Panc1 (cell line): ENCODE results near the gene RRAGC. TPM values are rescaled to one million over a fixed set of nuclear protein-coding genes. Genes with fewer than 3 reads are reported as not detected.

ENCODE experiments used
- ATAC-seq: fragments of 200-7000 bp; cut with Tn5 transposase; 2 replicates; pipeline ENCODE4 v1.9.1; 2020; ENCODE audit warnings: mild to moderate bottlenecking, moderate library complexity
- BruUV-seq: library from RNA; stranded (reverse); fragments of 400-500 nt; replicated peaks from 2 replicates; lab custom pipeline; 2021; lab: Mats Ljungman, UMichigan
- CTCF ChIA-PET: fragments of 300-600 bp; sonication (Branson Sonifier 250); formaldehyde crosslinking; loops from one replicate; lab custom pipeline; 2022; ENCODE audit warnings: antibody characterized with exemption; lab: Charles Lee
- POLR2A ChIA-PET: fragments of 300-600 bp; sonication (Branson Sonifier 250); formaldehyde crosslinking; loops from one replicate; lab custom pipeline; 2022; ENCODE audit warnings: antibody characterized with exemption; lab: Charles Lee
- DNase-seq: peaks from one replicate; pipeline ENCODE4 v3.0.0-alpha.2; 2010; ENCODE audit warnings: low read depth, low spot score
- H3K27ac ChIP-seq: 2 replicates; pipeline ENCODE4 v1.5.1; 2011; ENCODE audit warnings: mild to moderate bottlenecking, low read length, inconsistent platforms
- H3K27me3 ChIP-seq: fragments of 200-500 bp; sonication (Bioruptor generic); 2 replicates; pipeline ENCODE4 v1.6.0; 2014; ENCODE audit warnings: low read length, inconsistent platforms; ENCODE audit not compliant: control insufficient read depth, insufficient read depth
- H3K36me3 ChIP-seq: fragments of 200-500 bp; sonication (Bioruptor generic); 2 replicates; pipeline ENCODE4 v1.5.1; 2014; ENCODE audit warnings: inconsistent platforms, mild to moderate bottlenecking, low read length, moderate library complexity; ENCODE audit not compliant: control insufficient read depth, insufficient read depth
- H3K4me1 ChIP-seq: 2 replicates; pipeline ENCODE4 v1.5.1; 2011; ENCODE audit warnings: inconsistent platforms, mild to moderate bottlenecking, low read length, moderate library complexity; ENCODE audit not compliant: control insufficient read depth, insufficient read depth
- H3K4me3 ChIP-seq, 2 experiments: 2 replicates each; pipeline ENCODE4 v1.5.1; 2011 to 2012; ENCODE audit warnings: low read depth in 2 of 2, low read length in 2 of 2, mild to moderate bottlenecking in 2 of 2, inconsistent platforms in 1 of 2, moderate library complexity in 1 of 2
- H3K9me3 ChIP-seq: fragments of 200-500 bp; sonication (Bioruptor generic); 2 replicates; pipeline ENCODE4 v1.5.1; 2014; ENCODE audit warnings: low read depth, mild to moderate bottlenecking, inconsistent platforms, low read length, moderate library complexity; ENCODE audit not compliant: control insufficient read depth, insufficient read depth
- CTCF ChIP-seq: fragments of 450-650 bp; IDR thresholded peaks from 2 replicates; pipeline ENCODE4 v1.5.1; 2017; ENCODE audit warnings: mild to moderate bottlenecking
- POLR2AphosphoS5 ChIP-seq: IDR thresholded peaks from 2 replicates; pipeline ENCODE4 v1.6.1; 2012; ENCODE audit warnings: mild to moderate bottlenecking, low read depth, low read length, moderate library complexity
- REST ChIP-seq, 2 experiments: IDR thresholded peaks; 2 replicates each; pipeline ENCODE4 v1.6.1; 2011 to 2012; ENCODE audit warnings: low read depth in 2 of 2, control low read depth in 1 of 2, low read length in 1 of 2, mild to moderate bottlenecking in 1 of 2, moderate library complexity in 1 of 2; ENCODE audit not compliant: insufficient read depth in 1 of 2
- SIN3A ChIP-seq: IDR thresholded peaks from 2 replicates; pipeline ENCODE4 v1.6.1; 2012; ENCODE audit warnings: low read depth, mild to moderate bottlenecking, low read length, moderate library complexity, borderline replicate concordance; ENCODE audit not compliant: insufficient read depth
- TCF7L2 ChIP-seq: IDR thresholded peaks from 2 replicates; pipeline ENCODE4 v1.6.1; 2011; ENCODE audit warnings: mild to moderate bottlenecking, low read depth, low read length, inconsistent platforms
- in situ Hi-C: cut with HindIII; loops from 2 replicates; pipeline ENCODE4 v1.10.0; 2016; ENCODE audit warnings: low sequenced_read_pairs, low pct_unique_long_range_greater_than_20kb
- intact Hi-C: fragments of 100-400 bp; cut with micrococcal nuclease; formaldehyde crosslinking; loops from one replicate; pipeline ENCODE4 v1.10.0; 2022; ENCODE audit not compliant: unreplicated experiment
- total RNA-seq: library from RNA; stranded (reverse); gene quantifications from one replicate; pipeline ENCODE4 v1.2.1, GENCODE V29; 2021; ENCODE audit not compliant: unreplicated experiment

Gene RRAGC
- total RNA-seq, 1 experiment from 2014 or later, result 44.3 TPM

GRCh38 chr1:38860454-38860795 is 853 bp upstream of the RRAGC start:
- Histone ChIP-seq H3K4me3 (peak overlapping the region; percentile 84 to 100), H3K36me3 (peaks cover 25% of the 10 kb centered on the region), H3K27me3 (no peaks in the 10 kb centered on the region), H3K27ac (peak overlapping the region; percentile 89), H3K4me1 (peaks cover 10% of the 10 kb centered on the region), H3K9me3 (no peaks in the 10 kb centered on the region)
- intact Hi-C loops (no loop called here), in situ Hi-C loops (no loop called here)
- BruUV-seq, result TSS peak; percentile 67
- CTCF ChIA-PET, result no interaction called here
- DNase-seq, result no peak
- POLR2A ChIA-PET, result interaction anchor here (0.7 kb wide), 2 partner anchors 15 to 232 kb away, joined by 5 to 6 read pairs; no protein-coding TSS in a partner anchor
- ATAC-seq, result peak; percentile 7
- TF ChIP-seq POLR2AphosphoS5 (no peak), SIN3A (0 out of 2 replicates have a peak, but pooled peaks have one; percentile 60)

GRCh38 chr1:38858833-38859560 is 575 bp downstream of the RRAGC start:
- BruUV-seq, result no TSS peak
- peak overlapping the region; percentile 84 to 96 for H3K4me3 ChIP-seq
- in situ Hi-C loops (no loop called here), intact Hi-C loops (no loop called here)
- DNase-seq, result no peak
- H3K27ac ChIP-seq, result peak overlapping the region; percentile 71
- H3K36me3 ChIP-seq, result peaks cover 29% of the 10 kb centered on the region
- ChIA-PET POLR2A (no interaction called here), CTCF (interaction anchor here (0.5 to 0.6 kb wide), 2 partner anchors 35 to 93 kb away, joined by 3 to 8 read pairs; no protein-coding TSS in a partner anchor)
- H3K27me3 ChIP-seq, result no peaks in the 10 kb centered on the region
- no peaks in the 10 kb centered on the region for H3K9me3 ChIP-seq
- H3K4me1 ChIP-seq, result peaks cover 10% of the 10 kb centered on the region
- TF ChIP-seq SIN3A (no peak), TCF7L2 (no peak), CTCF (no peak), POLR2AphosphoS5 (no peak), REST (IDR thresholded peaks at IDR 0.05; ENCODE audit: insufficient read depth in 1 of 2, low read depth in 2 of 2, low read length in 1 of 2) (no peak)
- peak; percentile 40 for ATAC-seq

- Histone ChIP-seq H3K36me3 (peaks cover 42% of the 10 kb centered on the region), H3K4me3 (no peak overlapping the region), H3K27me3 (no peaks in the 10 kb centered on the region), H3K9me3 (no peaks in the 10 kb centered on the region), H3K4me1 (peaks cover 6% of the 10 kb centered on the region), H3K27ac (no peak overlapping the region)
- ATAC-seq, result no peak
- ChIA-PET POLR2A (no interaction called here), CTCF (no interaction called here)
- in situ Hi-C loops, result no loop called here
- DNase-seq, result no peak
- BruUV-seq, result no TSS peak
- TF ChIP-seq TCF7L2 (no peak), CTCF (no peak), POLR2AphosphoS5 (no peak), REST (IDR thresholded peaks at IDR 0.05; ENCODE audit: insufficient read depth in 1 of 2, low read depth in 2 of 2, low read length in 1 of 2) (no peak), SIN3A (no peak)
- intact Hi-C loops, result no loop called here
These were observed 6.8 kb downstream of the RRAGC start for GRCh38 chr1:38852780-38853179.
